HepG2 (cell line): ENCODE measurements around the gene ERBB4. TPM values are rescaled to one million over a fixed set of nuclear protein-coding genes. Genes with fewer than 3 reads are reported as not detected.
A peak's percentile ranks its signal among the peaks of the same experiment; 100 is the strongest.

Experiments
- ATAC-seq: fragments of 200-7000 bp; cut with Tn5 transposase; 3 replicates; pipeline ENCODE4 v1.9.1; 2020; ENCODE audit warnings: mild to moderate bottlenecking, moderate library complexity
- BruUV-seq: library from RNA; stranded (reverse); fragments of 400-500 nt; replicated peaks from 2 replicates; lab custom pipeline; 2021; lab: Mats Ljungman, UMichigan
- CTCF ChIA-PET: fragments of 300-600 bp; formaldehyde crosslinking; extraction: SDS; loops from one replicate; lab custom pipeline; 2021; ENCODE audit warnings: low total read pairs, inconsistent platforms, low intra/inter-chr PET ratio; lab: Yijun Ruan, JAX
- POLR2A ChIA-PET: fragments of 350-600 bp; sonication (Branson Sonifier 250); formaldehyde crosslinking; loops from one replicate; lab custom pipeline; 2020; ENCODE audit warnings: antibody characterized with exemption, inconsistent platforms; lab: Yijun Ruan, JAX
- DNase-seq: peaks from one replicate; pipeline ENCODE4 v3.0.0-alpha.2; 2015; ENCODE audit warnings: low spot score
- FAIRE-seq: peaks from 3 replicates; lab custom pipeline; 2011; peaks lifted over from hg19 to GRCh38; lab: Jason Lieb, UNC
- H2AFZ ChIP-seq: one replicate; pipeline ENCODE4 v1.6.1; 2011; ENCODE audit warnings: low read length, inconsistent platforms
- H3K27ac ChIP-seq: fragments of 300-600 bp; 3 replicates; pipeline ENCODE4 v1.8.0; 2011; ENCODE audit warnings: mixed run types, mild to moderate bottlenecking, mixed read lengths, low read length, inconsistent platforms; ENCODE audit not compliant: insufficient read depth; ENCODE audit errors: extremely low read length
- H3K27me3 ChIP-seq, 2 experiments: fragments of 200-600 bp in 1 of 2; 2 replicates in 1 of 2; 3 replicates in 1 of 2; pipeline versions ENCODE4 v1.6.0 to v1.8.0; 2011; ENCODE audit warnings: low read length in 2 of 2, mild to moderate bottlenecking in 2 of 2, moderate library complexity in 2 of 2, inconsistent platforms in 1 of 2; ENCODE audit not compliant: insufficient read depth in 2 of 2, control insufficient read depth in 1 of 2
- H3K36me3 ChIP-seq, 2 experiments: fragments of 200-600 bp in 1 of 2; replicated peaks in 1 of 2; 2 replicates in 1 of 2; 3 replicates in 1 of 2; pipeline versions ENCODE4 v1.5.1 to v1.8.0; 2011; ENCODE audit warnings: low read length in 2 of 2, inconsistent platforms in 1 of 2; ENCODE audit not compliant: insufficient read depth in 2 of 2, control insufficient read depth in 1 of 2
- H3K4me1 ChIP-seq: 2 replicates; pipeline ENCODE4 v1.5.1; 2012; ENCODE audit warnings: low read length, inconsistent platforms; ENCODE audit not compliant: insufficient read depth
- H3K4me2 ChIP-seq: 2 replicates; pipeline ENCODE4 v1.6.0; 2011; ENCODE audit warnings: low read depth, low read length, inconsistent platforms
- H3K4me3 ChIP-seq, 3 experiments: fragments of 200-600 bp in 1 of 3; sonication (generic), shearing (Covaris generic) in 1 of 3; replicated peaks in 1 of 3; 2 replicates each; pipeline ENCODE4 v1.5.1; 2011 to 2016; ENCODE audit warnings: low read length in 3 of 3, inconsistent platforms in 2 of 3, low read depth in 2 of 3, mild to moderate bottlenecking in 2 of 3, control low read depth in 1 of 3, mixed read lengths in 1 of 3; ENCODE audit not compliant: insufficient read depth in 1 of 3
- H3K79me2 ChIP-seq: one replicate; pipeline ENCODE4 v1.6.1; 2011; ENCODE audit warnings: low read length, inconsistent platforms; ENCODE audit not compliant: insufficient read depth
- H3K9ac ChIP-seq: 2 replicates; pipeline ENCODE4 v1.6.0; 2011; ENCODE audit warnings: mild to moderate bottlenecking, low read depth, low read length, inconsistent platforms; ENCODE audit not compliant: insufficient read depth
- H3K9me3 ChIP-seq: 2 replicates; pipeline ENCODE4 v1.5.1; 2012; ENCODE audit warnings: mild to moderate bottlenecking, low read length
- H4K20me1 ChIP-seq: 2 replicates; pipeline ENCODE4 v1.6.0; 2011; ENCODE audit warnings: inconsistent platforms, mild to moderate bottlenecking, low read length, moderate library complexity; ENCODE audit not compliant: insufficient read depth
- ELF1 ChIP-seq: sonication (generic); formaldehyde crosslinking; IDR thresholded peaks from 2 replicates; pipeline ENCODE4 v1.4.0; 2020; ENCODE audit warnings: missing genetic modification reagents
- HES4 ChIP-seq: sonication (generic); formaldehyde crosslinking; IDR thresholded peaks from 2 replicates; pipeline ENCODE4 v1.9.0; 2021; ENCODE audit warnings: mild to moderate bottlenecking, missing genetic modification reagents, borderline replicate concordance
- SMC3 ChIP-seq: IDR thresholded peaks from 2 replicates; pipeline ENCODE4 v1.6.1; 2011; ENCODE audit warnings: low read length, improper control_type of control experiment
- STAG1 ChIP-seq: sonication (generic); formaldehyde crosslinking; IDR thresholded peaks from 2 replicates; pipeline ENCODE4 v1.4.0; 2020; ENCODE audit warnings: missing genetic modification reagents
- TBL1XR1 ChIP-seq: fragments of 150-350 bp; IDR thresholded peaks from 2 replicates; pipeline ENCODE4 v1.6.1; 2014; ENCODE audit warnings: borderline replicate concordance, low read length; ENCODE audit not compliant: partially characterized antibody
- ZBTB42 ChIP-seq: sonication (generic); formaldehyde crosslinking; IDR thresholded peaks from 2 replicates; pipeline ENCODE4 v1.5.0; 2020; ENCODE audit warnings: mild to moderate bottlenecking, missing genetic modification reagents
- ZNF17 ChIP-seq: sonication (generic); formaldehyde crosslinking; IDR thresholded peaks from 2 replicates; pipeline ENCODE4 v1.5.0; 2020; ENCODE audit warnings: mild to moderate bottlenecking, missing genetic modification reagents
- ZNF354B ChIP-seq: sonication (generic); formaldehyde crosslinking; IDR thresholded peaks from 2 replicates; pipeline ENCODE4 v1.8.0; 2022; ENCODE audit warnings: mild to moderate bottlenecking, missing genetic modification reagents
- ZNF432 ChIP-seq: sonication (generic); formaldehyde crosslinking; IDR thresholded peaks from 2 replicates; pipeline ENCODE4 v1.5.0; 2020; ENCODE audit warnings: missing genetic modification reagents, mild to moderate bottlenecking, borderline replicate concordance
- WGBS: methylation state at CpG from one replicate; pipeline ENCODE4 v1.1.6; 2017; ENCODE audit warnings: low lambda C conversion rate; 5-methylcytosine and 5-hydroxymethylcytosine counted together
- in situ Hi-C: cut with HindIII; loops from 2 replicates; pipeline ENCODE4 v1.10.0; 2017; ENCODE audit warnings: low pct_unique_long_range_greater_than_20kb; ENCODE audit not compliant: extremely low pct_ligation_motif_present
- intact Hi-C: fragments of 100-400 bp; cut with micrococcal nuclease; formaldehyde crosslinking; loops from one replicate; pipeline ENCODE4 v1.10.0; 2022; ENCODE audit not compliant: unreplicated experiment
- polyA plus RNA-seq, 8 experiments: library from polyadenylated mRNA; depleted of rRNA in 3 of 8; stranded (reverse) in 7 of 8; unstranded in 1 of 8; fragments of >200 nt; fragmentation: Illumina TruSeq in 4 of 8; extraction: Trizol in 4 of 8; gene quantifications; 2 replicates each; pipeline versions ENCODE4 v1.2.1 to v1.2.3, GENCODE V29; 2011 to 2016; ENCODE audit warnings: low read depth in 4 of 8, missing spikeins in 1 of 8, mixed read lengths in 1 of 8; ENCODE audit not compliant: insufficient read depth in 1 of 8
- total RNA-seq, 5 experiments: library from RNA; depleted of rRNA; stranded (reverse); fragments of >200 nt; fragmentation: Illumina TruSeq; extraction: Trizol; gene quantifications; 2 replicates each; pipeline ENCODE4 v1.2.3, GENCODE V29; 2016; ENCODE audit warnings: low read depth in 1 of 5
- TF ChIP-seq, protein P1 (sequence below): IDR thresholded peaks from 2 replicates; pipeline ENCODE4 v1.6.1; 2016; ENCODE audit warnings: missing genetic modification reagents, missing compliant biosample characterization
- TF ChIP-seq, protein P2 (sequence below): sonication (generic); formaldehyde crosslinking; IDR thresholded peaks from 2 replicates; pipeline ENCODE4 v1.5.0; 2020; ENCODE audit warnings: mild to moderate bottlenecking, missing genetic modification reagents, moderate library complexity
- TF ChIP-seq, protein P3 (sequence below): sonication (generic); formaldehyde crosslinking; IDR thresholded peaks from 2 replicates; pipeline ENCODE4 v1.8.0; 2022; ENCODE audit warnings: missing genetic modification reagents, mild to moderate bottlenecking, borderline replicate concordance

ERBB4 gene
- total and polyA plus RNA-seq, 2 of the 13 experiments (the other 11 are each of a cell fraction or from before 2014, with no cell fraction given) = not detected

DNA sequence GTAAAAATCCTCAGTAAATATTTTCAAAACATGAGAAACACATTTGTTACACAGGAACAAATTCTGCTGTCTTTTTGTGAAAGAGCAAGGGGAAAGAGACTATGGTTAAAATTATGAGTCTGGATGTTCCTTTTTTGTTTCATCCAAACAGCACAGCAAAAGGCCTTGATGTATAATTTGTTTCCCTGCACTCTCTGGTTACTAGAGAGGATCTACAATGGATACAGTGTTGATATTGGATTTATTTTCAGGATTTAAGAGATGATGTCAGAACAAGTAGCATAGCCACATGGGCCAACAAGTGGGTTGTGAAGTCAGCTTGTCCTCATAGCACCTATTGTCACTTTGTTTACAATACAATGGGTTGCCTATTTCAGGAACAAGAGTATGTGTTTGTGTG, 11.3 kb upstream of the ERBB4 start (continued):
- no peak for TF ChIP-seq ZNF432 (CRISPR knock-in tag)
- no peak for TF ChIP-seq ZBTB42 (CRISPR knock-in tag)
- no peak for TF ChIP-seq HES4

DNA sequence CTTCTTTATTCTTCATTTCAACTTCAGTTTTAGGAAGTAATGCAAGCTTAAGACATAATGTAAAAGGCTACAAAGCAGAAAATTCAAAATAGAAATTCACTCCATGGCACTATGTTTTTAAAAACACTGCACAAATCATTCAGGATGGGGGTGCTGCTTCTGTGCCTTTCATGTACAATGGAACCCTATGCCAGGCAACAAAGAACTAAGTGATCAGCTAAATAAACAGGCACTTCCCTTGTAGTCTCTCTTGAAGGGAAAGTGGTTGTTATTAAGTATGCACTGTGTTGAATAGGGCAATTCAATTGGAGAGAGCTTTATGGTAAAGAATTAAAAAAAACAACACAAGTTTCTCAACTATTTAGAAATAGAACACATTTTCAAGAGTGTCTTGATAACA, 10.9 kb upstream of the ERBB4 start:
- H3K4me1 ChIP-seq = no peaks in the 10 kb centered on the region
- no peak overlapping the region for H2AFZ ChIP-seq
- no peak for ATAC-seq
- H3K27me3 ChIP-seq = no peaks in the 10 kb centered on the region
- ChIA-PET CTCF (no interaction called here), POLR2A (no interaction called here)
- H3K36me3 ChIP-seq = no peaks in the 10 kb centered on the region
- no peak overlapping the region for H3K4me2 ChIP-seq
- BruUV-seq = no TSS peak
- H3K9me3 ChIP-seq = no peaks in the 10 kb centered on the region
- no peak overlapping the region for H3K4me3 ChIP-seq
- H4K20me1 ChIP-seq = no peaks in the 10 kb centered on the region
- H3K27ac ChIP-seq = no peak overlapping the region
- FAIRE-seq = no peak
- DNase-seq = no peak
- no peak for TF ChIP-seq ZNF17
- TF ChIP-seq, protein P1, sequence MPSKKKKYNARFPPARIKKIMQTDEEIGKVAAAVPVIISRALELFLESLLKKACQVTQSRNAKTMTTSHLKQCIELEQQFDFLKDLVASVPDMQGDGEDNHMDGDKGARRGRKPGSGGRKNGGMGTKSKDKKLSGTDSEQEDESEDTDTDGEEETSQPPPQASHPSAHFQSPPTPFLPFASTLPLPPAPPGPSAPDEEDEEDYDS (CRISPR knock-in tag) = no peak
- no peak for TF ChIP-seq ELF1 (CRISPR knock-in tag)
- no peaks in the 10 kb centered on the region for H3K79me2 ChIP-seq
- no peak overlapping the region for H3K9ac ChIP-seq
- in situ Hi-C loops (loop anchor here (10.0 kb wide), 1 partner anchor 405 kb away; no protein-coding TSS in a partner anchor), intact Hi-C loops (loop anchor here (5.0 kb wide), 1 partner anchor 1092 kb away; no protein-coding TSS in a partner anchor)

DNA sequence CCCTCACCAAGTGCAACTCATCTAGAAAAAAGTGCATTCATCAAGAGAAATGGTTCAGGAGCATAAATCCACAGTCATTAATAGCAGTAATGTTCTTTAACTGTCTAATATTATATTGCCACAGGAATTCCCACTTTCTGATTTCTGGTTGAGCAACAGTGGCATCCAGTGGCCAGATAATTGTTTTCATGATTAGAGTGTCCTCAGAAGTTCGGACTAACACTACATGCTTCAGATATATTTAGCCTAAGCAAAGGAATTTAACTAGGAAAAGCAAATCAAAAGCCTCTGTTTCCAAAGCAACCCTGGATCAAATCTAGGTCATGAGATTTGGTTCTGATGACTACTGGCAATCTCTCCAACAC, 9.8 kb upstream of the ERBB4 start:
- POLR2A ChIA-PET = no interaction called here
- no peak overlapping the region for H2AFZ ChIP-seq
- no peak overlapping the region for H3K27ac ChIP-seq
- H3K36me3 ChIP-seq = no peaks in the 10 kb centered on the region
- TF ChIP-seq, protein P2, sequence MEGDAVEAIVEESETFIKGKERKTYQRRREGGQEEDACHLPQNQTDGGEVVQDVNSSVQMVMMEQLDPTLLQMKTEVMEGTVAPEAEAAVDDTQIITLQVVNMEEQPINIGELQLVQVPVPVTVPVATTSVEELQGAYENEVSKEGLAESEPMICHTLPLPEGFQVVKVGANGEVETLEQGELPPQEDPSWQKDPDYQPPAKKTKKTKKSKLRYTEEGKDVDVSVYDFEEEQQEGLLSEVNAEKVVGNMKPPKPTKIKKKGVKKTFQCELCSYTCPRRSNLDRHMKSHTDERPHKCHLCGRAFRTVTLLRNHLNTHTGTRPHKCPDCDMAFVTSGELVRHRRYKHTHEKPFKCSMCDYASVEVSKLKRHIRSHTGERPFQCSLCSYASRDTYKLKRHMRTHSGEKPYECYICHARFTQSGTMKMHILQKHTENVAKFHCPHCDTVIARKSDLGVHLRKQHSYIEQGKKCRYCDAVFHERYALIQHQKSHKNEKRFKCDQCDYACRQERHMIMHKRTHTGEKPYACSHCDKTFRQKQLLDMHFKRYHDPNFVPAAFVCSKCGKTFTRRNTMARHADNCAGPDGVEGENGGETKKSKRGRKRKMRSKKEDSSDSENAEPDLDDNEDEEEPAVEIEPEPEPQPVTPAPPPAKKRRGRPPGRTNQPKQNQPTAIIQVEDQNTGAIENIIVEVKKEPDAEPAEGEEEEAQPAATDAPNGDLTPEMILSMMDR (CRISPR knock-in tag) = peak; percentile 61
- TF ChIP-seq TBL1XR1 (no peak), SMC3 (peak; percentile 24; the same call in 1 of the 2 replicates), ZNF354B (no peak), STAG1 (CRISPR knock-in tag) (peak; percentile 77)
- TF ChIP-seq, protein P3, sequence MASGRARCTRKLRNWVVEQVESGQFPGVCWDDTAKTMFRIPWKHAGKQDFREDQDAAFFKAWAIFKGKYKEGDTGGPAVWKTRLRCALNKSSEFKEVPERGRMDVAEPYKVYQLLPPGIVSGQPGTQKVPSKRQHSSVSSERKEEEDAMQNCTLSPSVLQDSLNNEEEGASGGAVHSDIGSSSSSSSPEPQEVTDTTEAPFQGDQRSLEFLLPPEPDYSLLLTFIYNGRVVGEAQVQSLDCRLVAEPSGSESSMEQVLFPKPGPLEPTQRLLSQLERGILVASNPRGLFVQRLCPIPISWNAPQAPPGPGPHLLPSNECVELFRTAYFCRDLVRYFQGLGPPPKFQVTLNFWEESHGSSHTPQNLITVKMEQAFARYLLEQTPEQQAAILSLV (CRISPR knock-in tag) = no peak
- H3K79me2 ChIP-seq = no peaks in the 10 kb centered on the region
- ATAC-seq (peak; percentile 79), DNase-seq (peak; percentile 42), FAIRE-seq (no peak)
- intact Hi-C loops (loop anchor here (1.0 to 5.0 kb wide), 3 partner anchors 400 to 1091 kb away; no protein-coding TSS in a partner anchor), in situ Hi-C loops (loop anchor here (10.0 kb wide), 1 partner anchor 404 kb away; no protein-coding TSS in a partner anchor)
- H3K9me3 ChIP-seq = no peaks in the 10 kb centered on the region
- 4% methylated on average over 1 of the region's 1 CpG for WGBS
- no peak overlapping the region for H3K4me3 ChIP-seq
- H3K4me1 ChIP-seq = no peaks in the 10 kb centered on the region
- no peak overlapping the region for H3K4me2 ChIP-seq
- H4K20me1 ChIP-seq = no peaks in the 10 kb centered on the region
- H3K9ac ChIP-seq = no peak overlapping the region
- CTCF ChIA-PET = interaction anchor here (1.1 to 1.3 kb wide), 2 partner anchors 399 to 401 kb away, joined by 3 to 8 read pairs; no protein-coding TSS in a partner anchor
- no peaks in the 10 kb centered on the region for H3K27me3 ChIP-seq
- no TSS peak for BruUV-seq
